HG03439 (cell line): ENCODE measurements around the gene FAM240A.

Experiments
- ATAC-seq: cut with Tn5 transposase; IDR thresholded peaks from one replicate; pipeline ENCODE4 v1.9.1; 2021; ENCODE audit warnings: mild to moderate bottlenecking, moderate library complexity; ENCODE audit not compliant: unreplicated experiment

FAM240A gene

DNA sequence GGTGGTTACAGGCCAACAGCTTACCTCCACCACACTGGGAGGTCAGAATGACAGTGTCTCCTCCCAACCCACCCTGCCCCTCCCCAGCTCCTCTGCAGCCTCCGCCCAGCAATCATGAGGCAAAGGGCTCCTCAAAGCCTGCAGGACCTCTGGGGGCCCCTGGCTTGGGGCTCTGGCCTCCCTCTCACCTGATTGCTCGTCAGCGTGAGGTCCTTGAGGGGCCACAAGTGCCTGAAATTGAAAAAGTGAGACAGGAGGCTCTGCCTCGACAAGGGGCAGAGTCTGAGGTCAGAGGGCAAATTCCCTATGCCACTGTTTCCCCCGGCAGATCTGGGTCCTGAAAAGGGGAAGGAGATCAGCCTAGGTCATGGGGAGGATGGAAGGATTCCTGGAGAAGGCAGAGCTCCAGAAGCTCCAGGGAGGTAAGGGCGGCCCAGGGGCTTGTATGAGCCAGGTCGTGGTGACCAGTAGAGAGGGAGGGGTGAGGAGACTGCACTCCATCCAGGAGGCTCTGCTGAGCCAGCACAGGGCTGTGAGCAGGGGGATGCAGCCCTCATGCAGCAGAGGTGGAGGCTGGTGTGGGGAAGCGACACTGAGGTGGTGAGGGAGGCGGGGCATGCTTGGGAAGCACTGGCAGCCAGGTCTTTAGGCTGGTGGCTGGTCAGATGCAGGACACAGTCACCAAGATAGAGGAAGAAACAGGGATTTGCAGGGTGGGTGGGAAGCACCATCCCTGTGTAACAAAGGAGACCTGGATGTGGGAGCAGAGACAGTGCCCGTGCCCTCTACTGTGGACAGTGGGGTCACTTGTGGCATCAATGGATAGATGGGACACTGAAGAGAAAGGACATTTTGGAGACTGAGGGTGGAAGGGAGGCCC, 61.1 kb downstream of the FAM240A start:
- no peak for ATAC-seq

DNA sequence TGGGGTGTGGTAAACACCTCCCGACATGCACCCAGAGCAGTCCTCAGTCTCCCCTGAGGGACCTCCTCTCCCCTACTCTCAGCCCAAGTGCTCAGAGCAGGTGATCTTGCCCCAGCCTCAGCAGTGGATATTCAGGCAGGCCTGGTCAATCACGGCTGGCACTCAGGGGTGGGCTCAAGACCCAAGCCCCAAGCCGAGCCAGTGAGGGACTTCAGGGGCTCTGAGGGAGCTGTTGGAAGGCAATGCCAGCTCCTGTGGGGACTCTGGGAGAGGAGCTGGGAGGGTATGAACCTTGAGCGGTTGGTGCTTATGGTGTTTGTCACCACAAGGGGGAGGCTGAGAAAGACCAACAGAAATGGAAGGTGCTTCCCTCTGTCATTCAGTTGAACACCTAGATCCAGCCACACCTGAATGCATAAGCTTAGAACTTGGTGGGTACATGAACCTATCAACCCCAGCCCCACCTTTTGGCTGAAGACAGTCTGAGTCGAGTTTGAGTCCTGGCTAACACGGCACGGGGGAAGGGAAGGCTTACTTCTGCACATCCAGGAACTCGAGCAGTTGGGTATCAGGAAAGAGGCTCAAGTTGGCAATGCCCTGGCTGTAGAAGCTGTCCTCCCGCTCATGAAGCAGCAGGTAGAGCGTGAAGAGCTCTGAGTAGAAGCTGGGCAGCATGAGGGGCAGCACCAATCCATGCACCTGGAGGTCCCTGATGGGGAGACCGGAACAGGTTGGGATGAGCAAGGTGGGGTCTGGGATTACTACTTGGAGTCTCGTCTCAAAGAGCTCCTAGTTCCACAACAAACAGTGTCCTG, 61.9 kb downstream of the FAM240A start:
- no peak for ATAC-seq

DNA sequence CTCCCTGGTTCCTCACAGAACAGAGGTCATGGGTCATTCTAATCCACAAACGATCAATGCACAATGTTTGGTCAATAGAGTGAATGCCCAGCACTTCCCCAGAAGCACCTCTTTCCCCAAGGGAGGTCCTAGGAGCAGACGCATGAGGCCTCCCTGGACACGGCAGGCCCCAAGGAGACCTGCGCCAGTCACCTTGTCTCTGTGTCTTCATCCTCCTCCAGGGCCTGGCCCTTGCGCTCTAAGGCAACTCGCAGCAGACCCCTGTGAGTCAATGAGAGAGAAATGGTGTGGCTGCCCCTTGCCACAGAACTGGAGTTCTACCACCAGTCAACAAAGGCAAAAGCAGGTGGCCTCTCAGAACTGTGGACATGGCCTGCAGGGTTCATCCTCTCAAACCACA, 63.1 kb downstream of the FAM240A start:
- ATAC-seq = no peak
